ENCODE results near the gene ZNF43.
A peak's percentile ranks its signal among the peaks of the same experiment; 100 is the strongest.
"Not testable (repeated sequence)": the region's sequence is repeated elsewhere in the genome, so short reads cannot be mapped to it uniquely, and the experiment has no call there.

The ZNF43 gene

GRCh38 chr19:21808400-21809000 lies 27.5 kb downstream of the ZNF43 start:
- DNase-seq = not testable (repeated sequence)

GRCh38 chr19:21789466-21790085 lies 46.4 kb downstream of the ZNF43 start:
- DNase-seq = no peak

DNA sequence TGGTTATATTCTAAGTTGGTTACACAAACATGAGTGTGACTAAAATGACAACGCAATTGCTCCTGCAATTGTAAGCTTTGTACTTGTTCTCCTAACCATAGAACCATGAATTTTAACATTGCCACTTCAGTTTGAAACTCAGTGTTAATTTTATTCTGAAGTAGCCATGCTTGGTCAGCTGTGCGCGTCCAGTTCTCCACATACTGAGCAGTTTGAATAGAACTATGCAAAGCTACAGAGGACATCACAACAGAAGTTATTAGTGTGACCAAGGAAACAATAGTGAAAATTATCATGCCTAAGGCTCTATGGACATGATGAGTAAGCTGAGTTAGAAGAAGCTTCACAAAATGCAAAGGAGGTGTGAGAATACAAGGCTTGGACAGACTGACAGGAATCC lies 49.0 kb downstream of the ZNF43 start:
- DNase-seq = no peak

DNA sequence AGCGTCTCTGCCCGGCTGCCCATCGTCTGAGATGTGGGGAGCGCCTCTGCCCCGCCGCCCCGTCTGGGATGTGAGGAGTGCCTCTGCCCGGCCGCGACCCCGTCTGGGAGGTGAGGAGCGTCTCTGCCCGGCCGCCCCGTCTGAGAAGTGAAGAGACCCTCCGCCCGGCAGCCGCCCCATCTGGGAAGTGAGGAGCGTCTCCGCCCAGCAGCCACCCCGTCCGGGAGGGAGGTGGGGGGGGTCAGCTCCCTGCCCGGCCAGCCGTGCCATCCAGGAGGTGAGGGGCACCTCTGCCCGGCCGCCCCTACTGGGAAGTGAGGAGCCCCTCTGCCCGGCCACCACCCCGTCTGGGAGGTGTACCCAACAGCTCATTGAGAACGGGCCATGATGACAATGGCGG lies 60.2 kb downstream of the ZNF43 start:
- DNase-seq = not testable (repeated sequence)

DNA sequence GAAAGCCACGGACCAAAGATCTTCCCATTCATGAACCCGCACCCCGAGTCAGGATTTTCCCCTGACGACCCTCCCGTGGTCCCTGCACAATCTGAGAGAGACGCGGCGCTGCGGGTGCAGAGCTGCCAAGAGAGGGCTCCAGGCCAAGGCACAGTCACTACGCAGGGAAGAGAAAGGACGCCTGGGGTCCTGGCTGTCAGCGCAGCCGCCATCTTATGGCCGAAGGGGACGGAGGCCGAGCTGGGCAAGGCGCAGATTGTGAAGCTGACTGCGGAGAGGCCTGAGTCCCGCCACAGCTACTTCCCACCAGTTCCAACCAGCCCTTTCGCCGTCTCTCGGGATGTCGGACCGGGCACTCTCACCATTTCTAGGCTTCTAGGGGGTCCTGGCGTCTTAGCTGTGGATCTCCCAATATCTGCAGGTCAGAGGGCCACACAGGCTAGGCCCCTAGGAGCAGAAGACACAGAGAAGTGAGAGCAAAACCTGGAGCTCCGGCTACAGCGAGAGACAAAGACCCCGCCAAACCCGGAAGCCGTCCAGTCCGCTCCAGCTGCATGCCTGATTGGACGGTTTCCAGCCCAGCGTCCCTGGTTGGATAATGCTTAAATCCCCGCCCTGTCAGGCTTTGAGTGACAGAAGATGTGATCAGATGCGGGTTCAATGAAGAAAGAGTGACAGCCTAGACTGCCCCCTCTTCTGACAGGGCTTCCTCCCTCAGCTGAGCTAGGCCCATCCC lies 68.7 kb downstream of the ZNF43 start, which contains the start of gene ZNF100:
Gene ZNF100, minus strand, starts transcription at position 515 of the 736 bp plus-strand sequence. Its CDS starts 150 bp downstream, at position 365.
- DNase-seq = peak; percentile 64 to 87

- DNase-seq = not testable (repeated sequence)
Observed at GRCh38 chr19:21766705-21767064, 69.3 kb downstream of the ZNF43 start.

DNA sequence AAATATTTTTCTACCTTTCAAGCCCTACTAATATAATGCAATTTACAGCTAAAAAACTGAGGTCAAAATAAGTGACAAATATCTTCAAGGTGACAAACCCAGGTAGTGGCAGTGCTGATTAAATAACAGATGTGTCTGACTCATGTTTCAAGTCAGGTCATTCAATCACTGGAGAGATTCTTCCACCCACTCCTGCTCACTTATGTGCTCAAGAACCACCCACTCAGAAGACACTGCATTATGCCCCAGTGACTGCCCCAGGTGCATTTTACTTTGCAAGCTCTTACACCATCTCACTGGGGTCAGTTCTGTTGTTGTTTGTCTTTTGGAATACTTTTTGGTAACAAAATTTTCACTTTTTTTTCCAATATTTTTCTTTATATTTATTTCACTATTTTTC lies 70.8 kb downstream of the ZNF43 start:
- DNase-seq = no peak

GRCh38 chr19:21761547-21761946 lies 74.4 kb downstream of the ZNF43 start:
- not testable (repeated sequence) for DNase-seq

DNA sequence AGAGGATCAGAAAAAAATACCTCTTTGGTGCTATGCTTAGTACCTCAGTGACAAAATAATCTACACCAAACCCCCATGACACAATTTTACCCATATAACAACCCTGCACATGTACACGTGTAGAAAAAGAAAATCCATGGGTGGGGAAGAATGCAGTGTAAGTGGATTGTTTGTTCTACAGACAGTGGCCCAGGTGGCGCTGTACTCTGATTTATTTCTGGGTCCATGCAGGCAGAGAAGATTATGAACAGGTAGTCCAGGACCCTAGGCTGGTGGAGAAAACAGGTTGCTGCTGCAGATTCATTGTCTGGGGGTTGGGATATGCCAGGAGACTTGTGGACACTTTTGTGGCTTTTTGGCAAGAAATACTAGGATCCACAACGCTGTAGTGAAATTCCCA lies 77.7 kb downstream of the ZNF43 start:
- no peak for DNase-seq

DNA sequence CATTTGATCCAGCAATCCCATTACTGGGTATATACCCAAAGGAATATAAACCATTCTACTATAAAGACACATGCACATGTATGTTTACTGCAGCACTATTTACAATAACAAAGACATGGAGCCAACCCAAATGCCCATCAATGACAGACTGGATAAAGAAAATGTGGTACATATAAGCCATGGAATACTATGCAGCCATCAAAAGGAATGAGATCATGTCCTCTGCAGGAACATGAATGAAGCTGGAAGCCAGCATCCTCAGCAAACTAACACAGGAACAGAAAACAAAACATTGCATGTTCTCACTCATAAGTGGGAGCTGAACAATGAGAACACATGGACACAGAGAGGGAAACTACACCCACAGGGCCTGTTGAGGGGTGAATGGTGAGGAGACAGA lies 80.4 kb downstream of the ZNF43 start:
- not testable (repeated sequence) for DNase-seq

Data from bone marrow (tissue), 2 donors.